T-helper 2 cell treated with Interferon-gamma antibody and Interleukin-4, amounts not matched to agents 5 μg/mL and 100 μg/mL, for 36 hours (primary cell): ENCODE data around the gene UCHL3.
"Not testable (repeated sequence)": the region's sequence is repeated elsewhere in the genome, so short reads cannot be mapped to it uniquely, and the experiment has no call there.

Source experiments
- DNase-seq: peaks from one replicate; pipeline ENCODE4 v3.0.0; 2021; ENCODE audit warnings: low spot score
- H3K27ac Mint-ChIP-seq: one replicate; pipeline ENCODE4 v1.8.0; 2021; ENCODE audit warnings: mild to moderate bottlenecking, mixed read lengths
- H3K27me3 Mint-ChIP-seq: one replicate; pipeline ENCODE4 v1.8.0; 2021; ENCODE audit warnings: low read depth, mixed read lengths
- H3K36me3 Mint-ChIP-seq: one replicate; pipeline ENCODE4 v1.8.0; 2021; ENCODE audit warnings: low read depth, mixed read lengths
- H3K4me1 Mint-ChIP-seq: one replicate; pipeline ENCODE4 v1.8.0; 2021; ENCODE audit warnings: low read depth, mixed read lengths
- H3K4me3 Mint-ChIP-seq: one replicate; pipeline ENCODE4 v1.8.0; 2022; ENCODE audit warnings: mild to moderate bottlenecking, moderate library complexity, mixed read lengths
- H3K9me3 Mint-ChIP-seq: one replicate; pipeline ENCODE4 v1.8.0; 2021; ENCODE audit warnings: mixed read lengths

The UCHL3 gene

GRCh38 chr13:75533861-75534260 is 15.7 kb upstream of the UCHL3 start:
- peaks cover 45% of the 10 kb centered on the region for H3K4me1 Mint-ChIP-seq
- no peaks in the 10 kb centered on the region for H3K27me3 Mint-ChIP-seq
- DNase-seq = no peak
- H3K9me3 Mint-ChIP-seq = no peaks in the 10 kb centered on the region
- no peak overlapping the region for H3K4me3 Mint-ChIP-seq
- H3K27ac Mint-ChIP-seq = no peak overlapping the region
- H3K36me3 Mint-ChIP-seq = peaks cover 32% of the 10 kb centered on the region

- no peaks in the 10 kb centered on the region for H3K27me3 Mint-ChIP-seq
- peak; percentile 73 for DNase-seq
- H3K4me3 Mint-ChIP-seq = peak within 1 kb of the TSS; percentile 100
- no peaks in the 10 kb centered on the region for H3K9me3 Mint-ChIP-seq
- H3K36me3 Mint-ChIP-seq = peaks cover 17% of the 10 kb centered on the region
- peaks cover 31% of the 10 kb centered on the region for H3K4me1 Mint-ChIP-seq
- peak within 1 kb of the TSS; percentile 95 for H3K27ac Mint-ChIP-seq
Measured at GRCh38 chr13:75537401-75538365, 11.9 kb upstream of the UCHL3 start, which contains the start of gene COMMD6. TSS of gene COMMD6 (minus strand) at chr13:75537841. CDS start at chr13:75537805, 36 bp downstream.

- Mint-ChIP-seq H3K4me3 (no peak overlapping the region), H3K4me1 (peaks cover 15% of the 10 kb centered on the region), H3K36me3 (peaks cover 2% of the 10 kb centered on the region), H3K27me3 (no peaks in the 10 kb centered on the region), H3K27ac (no peak overlapping the region), H3K9me3 (no peaks in the 10 kb centered on the region)
- no peak for DNase-seq
Measured at GRCh38 chr13:75541287-75541686, 8.3 kb upstream of the UCHL3 start.

- Mint-ChIP-seq H3K9me3 (no peaks in the 10 kb centered on the region), H3K27ac (no peak overlapping the region), H3K27me3 (no peaks in the 10 kb centered on the region), H3K4me3 (no peak overlapping the region), H3K36me3 (no peaks in the 10 kb centered on the region), H3K4me1 (peaks cover 8% of the 10 kb centered on the region)
- no peak for DNase-seq
Measured at GRCh38 chr13:75541961-75542360, 7.6 kb upstream of the UCHL3 start.

GRCh38 chr13:75544681-75545330 is 4.8 kb upstream of the UCHL3 start:
- DNase-seq = no peak
- peaks cover 6% of the 10 kb centered on the region for H3K4me1 Mint-ChIP-seq
- no peaks in the 10 kb centered on the region for H3K36me3 Mint-ChIP-seq
- no peaks in the 10 kb centered on the region for H3K27me3 Mint-ChIP-seq
- no peak overlapping the region for H3K4me3 Mint-ChIP-seq
- no peaks in the 10 kb centered on the region for H3K9me3 Mint-ChIP-seq
- no peak overlapping the region for H3K27ac Mint-ChIP-seq

- not testable (repeated sequence) for H3K4me3 Mint-ChIP-seq, H3K27ac Mint-ChIP-seq, H3K27me3 Mint-ChIP-seq, DNase-seq, H3K4me1 Mint-ChIP-seq, H3K9me3 Mint-ChIP-seq, H3K36me3 Mint-ChIP-seq
Measured at GRCh38 chr13:75545386-75545785, 4.2 kb upstream of the UCHL3 start.

GRCh38 chr13:75547917-75548316 is 1.7 kb upstream of the UCHL3 start:
- H3K4me3 Mint-ChIP-seq = no peak overlapping the region
- H3K36me3 Mint-ChIP-seq = no peaks in the 10 kb centered on the region
- no peak overlapping the region for H3K27ac Mint-ChIP-seq
- no peaks in the 10 kb centered on the region for H3K27me3 Mint-ChIP-seq
- H3K4me1 Mint-ChIP-seq = peaks cover 14% of the 10 kb centered on the region
- no peak for DNase-seq
- H3K9me3 Mint-ChIP-seq = no peaks in the 10 kb centered on the region

GRCh38 chr13:75550159-75550567 is 572 bp downstream of the UCHL3 start:
- H3K27me3 Mint-ChIP-seq = no peaks in the 10 kb centered on the region
- no peaks in the 10 kb centered on the region for H3K9me3 Mint-ChIP-seq
- H3K36me3 Mint-ChIP-seq = peaks cover 20% of the 10 kb centered on the region
- peak overlapping the region; percentile 94 for H3K27ac Mint-ChIP-seq
- peak overlapping the region; percentile 98 for H3K4me3 Mint-ChIP-seq
- DNase-seq = peak; percentile 36
- peaks cover 25% of the 10 kb centered on the region for H3K4me1 Mint-ChIP-seq

GRCh38 chr13:75554464-75554863 is 4.9 kb downstream of the UCHL3 start:
- H3K27ac Mint-ChIP-seq = no peak overlapping the region
- peaks cover 29% of the 10 kb centered on the region for H3K4me1 Mint-ChIP-seq
- no peaks in the 10 kb centered on the region for H3K27me3 Mint-ChIP-seq

GRCh38 chr13:75554981-75555380 is 5.4 kb downstream of the UCHL3 start:
- Mint-ChIP-seq H3K27ac (no peak overlapping the region), H3K4me3 (no peak overlapping the region), H3K36me3 (peaks cover 32% of the 10 kb centered on the region), H3K27me3 (no peaks in the 10 kb centered on the region), H3K4me1 (peaks cover 30% of the 10 kb centered on the region), H3K9me3 (no peaks in the 10 kb centered on the region)
- DNase-seq = no peak

More at GRCh38 chr13:75554464-75554863, 4.9 kb downstream of the UCHL3 start:
- H3K9me3 Mint-ChIP-seq = no peaks in the 10 kb centered on the region
- H3K4me3 Mint-ChIP-seq = no peak overlapping the region
- H3K36me3 Mint-ChIP-seq = peaks cover 32% of the 10 kb centered on the region
- DNase-seq = no peak

GRCh38 chr13:75555836-75556235 is 6.2 kb downstream of the UCHL3 start:
- Mint-ChIP-seq H3K9me3 (no peaks in the 10 kb centered on the region), H3K4me1 (peaks cover 26% of the 10 kb centered on the region), H3K27me3 (no peaks in the 10 kb centered on the region), H3K4me3 (no peak overlapping the region), H3K27ac (no peak overlapping the region), H3K36me3 (peaks cover 32% of the 10 kb centered on the region)
- no peak for DNase-seq

GRCh38 chr13:75556961-75557360 is 7.4 kb downstream of the UCHL3 start:
- H3K36me3 Mint-ChIP-seq = peaks cover 32% of the 10 kb centered on the region
- no peaks in the 10 kb centered on the region for H3K27me3 Mint-ChIP-seq
- H3K9me3 Mint-ChIP-seq = no peaks in the 10 kb centered on the region
- H3K4me1 Mint-ChIP-seq = peaks cover 23% of the 10 kb centered on the region
- H3K4me3 Mint-ChIP-seq = no peak overlapping the region
- DNase-seq = no peak
- no peak overlapping the region for H3K27ac Mint-ChIP-seq

GRCh38 chr13:75558145-75558840 is 8.7 kb downstream of the UCHL3 start:
- no peak for DNase-seq
- Mint-ChIP-seq H3K9me3 (no peaks in the 10 kb centered on the region), H3K27me3 (no peaks in the 10 kb centered on the region), H3K4me1 (peaks cover 20% of the 10 kb centered on the region), H3K27ac (peak overlapping the region; percentile 39), H3K4me3 (peak overlapping the region; percentile 68), H3K36me3 (peaks cover 29% of the 10 kb centered on the region)

- Mint-ChIP-seq H3K27me3 (no peaks in the 10 kb centered on the region), H3K4me3 (no peak overlapping the region), H3K4me1 (peaks cover 5% of the 10 kb centered on the region), H3K36me3 (peaks cover 27% of the 10 kb centered on the region), H3K9me3 (no peaks in the 10 kb centered on the region), H3K27ac (no peak overlapping the region)
- DNase-seq = no peak
Measured at GRCh38 chr13:75566658-75567057, 17.1 kb downstream of the UCHL3 start.
